Measurements from ENCODE around the gene RUNX1.

DNA sequence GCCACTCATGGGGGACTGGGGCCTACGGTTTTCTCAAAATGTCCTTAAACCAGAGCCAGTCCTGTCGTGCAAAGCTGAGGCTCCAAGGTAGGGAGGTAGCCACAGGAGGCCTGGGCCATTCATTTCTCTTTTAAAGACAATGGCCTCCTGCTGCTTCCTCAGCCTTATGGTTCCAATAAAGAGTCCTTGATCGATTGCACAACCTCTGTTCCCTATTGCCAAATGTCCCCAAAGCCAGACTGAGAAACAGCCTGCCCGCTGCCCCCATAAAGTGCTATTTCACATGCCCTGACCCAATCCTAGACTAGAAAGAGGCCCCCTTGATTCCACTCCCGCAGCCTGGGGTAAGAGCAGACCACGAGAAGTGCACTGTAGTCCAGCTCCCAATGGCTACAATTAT is 213.6 kb downstream of the RUNX1 start:
- TF ChIP-seq, protein P1, sequence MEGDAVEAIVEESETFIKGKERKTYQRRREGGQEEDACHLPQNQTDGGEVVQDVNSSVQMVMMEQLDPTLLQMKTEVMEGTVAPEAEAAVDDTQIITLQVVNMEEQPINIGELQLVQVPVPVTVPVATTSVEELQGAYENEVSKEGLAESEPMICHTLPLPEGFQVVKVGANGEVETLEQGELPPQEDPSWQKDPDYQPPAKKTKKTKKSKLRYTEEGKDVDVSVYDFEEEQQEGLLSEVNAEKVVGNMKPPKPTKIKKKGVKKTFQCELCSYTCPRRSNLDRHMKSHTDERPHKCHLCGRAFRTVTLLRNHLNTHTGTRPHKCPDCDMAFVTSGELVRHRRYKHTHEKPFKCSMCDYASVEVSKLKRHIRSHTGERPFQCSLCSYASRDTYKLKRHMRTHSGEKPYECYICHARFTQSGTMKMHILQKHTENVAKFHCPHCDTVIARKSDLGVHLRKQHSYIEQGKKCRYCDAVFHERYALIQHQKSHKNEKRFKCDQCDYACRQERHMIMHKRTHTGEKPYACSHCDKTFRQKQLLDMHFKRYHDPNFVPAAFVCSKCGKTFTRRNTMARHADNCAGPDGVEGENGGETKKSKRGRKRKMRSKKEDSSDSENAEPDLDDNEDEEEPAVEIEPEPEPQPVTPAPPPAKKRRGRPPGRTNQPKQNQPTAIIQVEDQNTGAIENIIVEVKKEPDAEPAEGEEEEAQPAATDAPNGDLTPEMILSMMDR (IDR thresholded peaks at IDR 0.05; ENCODE audit: low read depth, low read length) = no peak
- no peak for TF ChIP-seq EZH2phosphoT487 (IDR thresholded peaks at IDR 0.05; ENCODE audit: low read depth)
